OCI-LY7 (cell line): ENCODE data around the gene NTM. TPM values are rescaled to one million over a fixed set of nuclear protein-coding genes. Genes with fewer than 3 reads are reported as not detected.
A peak's percentile ranks its signal among the peaks of the same experiment; 100 is the strongest.

Experiments used
- BruUV-seq: library from RNA; stranded (reverse); fragments of 400-500 nt; replicated peaks from 2 replicates; lab custom pipeline; 2021; lab: Mats Ljungman, UMichigan
- CTCF ChIA-PET: fragments of 300-600 bp; sonication (Branson Sonifier 250); formaldehyde crosslinking; loops from one replicate; lab custom pipeline; 2022; ENCODE audit warnings: antibody characterized with exemption; ENCODE audit not compliant: unreplicated experiment; lab: Charles Lee
- POLR2A ChIA-PET: fragments of 300-600 bp; sonication (Branson Sonifier 250); formaldehyde crosslinking; loops from one replicate; lab custom pipeline; 2022; ENCODE audit warnings: antibody characterized with exemption; lab: Charles Lee
- DNase-seq: peaks from one replicate; pipeline ENCODE4 v3.0.0-alpha.2; 2015; ENCODE audit warnings: low spot score
- H2AFZ ChIP-seq: fragments of 200-600 bp; sonication (generic), shearing (Covaris generic); 2 replicates; pipeline ENCODE4 v1.6.1; 2014; ENCODE audit warnings: mild to moderate bottlenecking, antibody characterized with exemption, low read length, moderate library complexity
- H3K27ac ChIP-seq: fragments of 200-600 bp; sonication (generic); 2 replicates; pipeline ENCODE4 v1.5.1; 2014; ENCODE audit warnings: mixed run types, low read depth, mild to moderate bottlenecking, moderate library complexity, low read length, inconsistent platforms; ENCODE audit not compliant: poor library complexity, severe bottlenecking
- H3K36me3 ChIP-seq: fragments of 200-600 bp; sonication (generic); 2 replicates; pipeline ENCODE4 v1.6.1; 2014; ENCODE audit warnings: mild to moderate bottlenecking, antibody characterized with exemption, low read length, moderate library complexity, mixed read lengths; ENCODE audit not compliant: insufficient read depth
- H3K4me1 ChIP-seq: fragments of 200-600 bp; sonication (generic); 2 replicates; pipeline ENCODE4 v1.5.1; 2014; ENCODE audit warnings: mild to moderate bottlenecking, low read length; ENCODE audit not compliant: insufficient read depth, poor library complexity, severe bottlenecking
- H3K4me2 ChIP-seq: fragments of 200-600 bp; sonication (generic); 2 replicates; pipeline ENCODE4 v1.6.1; 2014; ENCODE audit warnings: mild to moderate bottlenecking, low read length
- H3K4me3 ChIP-seq: fragments of 200-600 bp; sonication (generic); 2 replicates; pipeline ENCODE4 v1.5.1; 2014; ENCODE audit warnings: mild to moderate bottlenecking, low read depth, low read length; ENCODE audit not compliant: poor library complexity, severe bottlenecking
- H3K79me2 ChIP-seq: fragments of 200-600 bp; sonication (generic); 2 replicates; pipeline ENCODE4 v1.6.1; 2016; ENCODE audit warnings: low read depth, mild to moderate bottlenecking, low read length, moderate library complexity, mixed read lengths; ENCODE audit not compliant: insufficient read depth
- H3K9me2 ChIP-seq: fragments of 200-600 bp; sonication (generic); 2 replicates; pipeline ENCODE4 v1.6.1; 2016; ENCODE audit warnings: mild to moderate bottlenecking, low read length, mixed read lengths; ENCODE audit not compliant: insufficient read depth
- H3K9me3 ChIP-seq: fragments of 200-600 bp; sonication (generic); 2 replicates; pipeline ENCODE4 v1.6.1; 2014; ENCODE audit warnings: mild to moderate bottlenecking, mixed run types, low read length, mixed read lengths
- H4K20me1 ChIP-seq: fragments of 200-600 bp; sonication (generic); 2 replicates; pipeline ENCODE4 v1.6.1; 2014; ENCODE audit warnings: mild to moderate bottlenecking, antibody characterized with exemption, low read length, moderate library complexity, mixed read lengths; ENCODE audit not compliant: insufficient read depth
- CTCF ChIP-seq: fragments of 200-600 bp; sonication (generic); conservative IDR thresholded peaks from 2 replicates; pipeline ENCODE4 v1.5.1; 2014; ENCODE audit warnings: mild to moderate bottlenecking, antibody characterized with exemption, low read length, moderate library complexity, mixed read lengths
- EZH2phosphoT487 ChIP-seq: fragments of 200-600 bp; sonication (generic); IDR thresholded peaks from 2 replicates; pipeline ENCODE4 v1.6.1; 2018; ENCODE audit warnings: low read depth, borderline replicate concordance, mild to moderate bottlenecking, mixed run types, antibody characterized with exemption, low read length, moderate library complexity, mixed read lengths
- intact Hi-C: fragments of 100-400 bp; cut with micrococcal nuclease; formaldehyde crosslinking; loops from one replicate; pipeline ENCODE4 v1.10.0; 2022; ENCODE audit not compliant: unreplicated experiment
- total RNA-seq, 2 experiments: library from RNA; depleted of rRNA in 1 of 2; stranded (reverse); fragments of >200 nt in 1 of 2; shearing (Covaris generic) in 1 of 2; gene quantifications; 2 replicates each; pipeline ENCODE4 v1.2.3, GENCODE V29; 2014 to 2022

The NTM gene
- total RNA-seq, 2 experiments from 2014 or later, result not detected

GRCh38 chr11:131688048-131688693, 317.8 kb downstream of the NTM start:
- no peaks in the 10 kb centered on the region for H3K9me3 ChIP-seq
- TF ChIP-seq EZH2phosphoT487, result no peak
- peak; percentile 87 for TF ChIP-seq CTCF
- BruUV-seq, result no TSS peak
- H3K9me2 ChIP-seq, result no peaks in the 10 kb centered on the region
- no peak overlapping the region for H2AFZ ChIP-seq
- intact Hi-C loops, result no loop called here
- H3K4me1 ChIP-seq, result no peaks in the 10 kb centered on the region
- no peak overlapping the region for H3K4me2 ChIP-seq
- no peak overlapping the region for H3K27ac ChIP-seq
- CTCF ChIA-PET, result interaction anchor here (0.5 to 1.5 kb wide), 2 partner anchors 623 to 1352 kb away, joined by 3 to 4 read pairs; no protein-coding TSS in a partner anchor
- peak; percentile 46 for DNase-seq
- H4K20me1 ChIP-seq, result no peaks in the 10 kb centered on the region
- POLR2A ChIA-PET, result no interaction called here
- H3K79me2 ChIP-seq, result no peaks in the 10 kb centered on the region
- H3K36me3 ChIP-seq, result no peaks in the 10 kb centered on the region
- H3K4me3 ChIP-seq, result no peak overlapping the region

DNA sequence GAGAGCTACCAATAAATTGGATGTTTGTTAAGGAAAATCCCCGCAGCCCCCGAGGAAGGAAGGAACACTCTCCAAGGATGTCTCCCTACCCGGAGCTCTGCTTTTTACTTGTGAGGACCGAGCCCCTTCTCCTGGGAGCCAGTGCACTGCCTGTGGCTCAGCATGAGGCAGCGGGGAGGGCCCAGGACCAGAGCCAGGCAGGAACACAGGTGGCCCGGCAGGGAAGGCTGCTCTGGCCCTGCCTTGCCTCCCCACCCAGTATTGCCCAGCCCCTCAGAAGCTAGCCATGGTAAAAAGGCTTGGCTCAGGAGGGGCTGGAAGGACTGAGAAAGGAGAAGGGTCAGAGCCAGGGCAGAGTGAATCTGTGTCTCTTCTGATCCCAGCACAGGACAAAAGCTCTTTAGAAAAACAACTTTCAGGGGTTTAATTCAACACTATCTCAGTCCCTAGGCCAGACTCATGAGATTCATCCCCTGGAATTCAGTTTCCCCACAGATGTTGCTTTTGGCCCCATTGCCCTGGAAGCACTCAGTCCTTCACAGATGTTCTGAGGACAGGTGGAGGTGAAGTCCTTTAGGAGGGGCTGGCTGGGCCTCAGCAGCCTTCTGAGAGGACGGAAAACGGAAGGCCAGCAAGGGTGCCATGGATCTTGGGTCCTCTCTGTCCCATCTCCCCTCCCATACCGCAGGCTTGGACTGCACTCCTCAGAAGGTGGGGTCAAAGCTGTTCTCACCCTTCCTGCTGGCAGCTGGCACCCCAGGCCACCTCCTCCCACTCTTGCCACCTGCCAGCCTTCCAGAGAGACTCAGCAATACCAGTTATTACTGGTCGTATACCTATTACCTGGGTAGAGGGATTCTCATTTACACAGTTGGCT, 318.9 kb downstream of the NTM start:
- Histone ChIP-seq H4K20me1 (no peaks in the 10 kb centered on the region), H3K4me2 (no peak overlapping the region), H2AFZ (no peak overlapping the region), H3K27ac (no peak overlapping the region), H3K79me2 (no peaks in the 10 kb centered on the region), H3K4me1 (no peaks in the 10 kb centered on the region), H3K9me3 (no peaks in the 10 kb centered on the region), H3K4me3 (no peak overlapping the region), H3K36me3 (no peaks in the 10 kb centered on the region), H3K9me2 (no peaks in the 10 kb centered on the region)
- no TSS peak for BruUV-seq
- intact Hi-C loops, result no loop called here
- POLR2A ChIA-PET, result no interaction called here
- DNase-seq, result no peak
- CTCF ChIA-PET, result interaction anchor here (0.6 to 1.5 kb wide), 2 partner anchors 13 to 624 kb away, joined by 4 read pairs; no protein-coding TSS in a partner anchor
- TF ChIP-seq CTCF, result no peak
- no peak for TF ChIP-seq EZH2phosphoT487
